ENCODE measurements around the gene MRPL34.

DNA sequence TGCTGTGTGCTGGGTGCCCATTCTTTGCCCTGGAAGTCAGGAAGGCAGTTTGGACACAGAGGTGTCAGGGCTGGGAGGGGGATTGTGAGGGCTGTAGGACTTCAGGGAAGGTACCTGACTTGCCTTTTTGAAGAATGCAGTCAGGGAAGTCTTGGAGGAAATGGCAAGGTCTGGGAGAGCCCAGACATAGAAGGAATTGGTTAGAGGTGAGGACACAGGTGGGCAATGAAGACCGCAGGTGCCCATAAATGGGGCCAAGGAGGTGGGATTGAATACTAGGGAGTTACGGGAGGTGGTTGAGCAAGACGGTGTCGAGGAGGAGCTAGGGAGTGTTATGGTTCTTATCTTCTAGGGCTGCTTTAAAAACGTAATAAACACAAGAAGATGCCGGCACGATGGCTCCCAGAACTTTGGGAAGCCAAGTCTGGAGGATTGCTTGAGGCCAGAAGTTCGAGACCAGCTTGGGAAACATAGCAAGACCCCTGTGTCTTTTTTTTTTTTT lies 2.3 kb downstream of the MRPL34 start:
- TF ChIP-seq CTCF (IDR thresholded peaks at IDR 0.05): no peak
- no peak for TF ChIP-seq POLR2A (IDR thresholded peaks at IDR 0.05)
